CD14-positive monocyte (primary cell): Measurements from ENCODE around the gene KIF9. TPM values are rescaled to one million over a fixed set of nuclear protein-coding genes. Genes with fewer than 3 reads are reported as not detected.

ENCODE experiments used
- DNase-seq, 3 donors: peaks; one replicate each; pipeline ENCODE4 v3.0.0-alpha.2; 2011 to 2022
- H2AFZ ChIP-seq: 2 replicates; pipeline ENCODE4 v1.6.0; 2012; ENCODE audit warnings: mild to moderate bottlenecking, low read depth, low read length, inconsistent platforms; ENCODE audit not compliant: insufficient read depth, poor library complexity, severe bottlenecking
- H3K27ac ChIP-seq, 2 donors: 1 replicate in 1 of 2; 2 replicates in 1 of 2; pipeline ENCODE4 v1.5.1; 2012 to 2013; ENCODE audit warnings: low read length in 2 of 2, control low read depth in 1 of 2, inconsistent platforms in 1 of 2, low read depth in 1 of 2, mild to moderate bottlenecking in 1 of 2
- H3K27me3 ChIP-seq, 2 donors: one replicate each; pipeline versions ENCODE4 v1.6.0 to v1.6.1; 2011 to 2013; ENCODE audit warnings: low read length in 2 of 2; ENCODE audit not compliant: control insufficient read depth in 2 of 2, insufficient read depth in 2 of 2
- H3K36me3 ChIP-seq, 2 donors: replicated peaks in 1 of 2; 1 replicate in 1 of 2; 2 replicates in 1 of 2; pipeline versions ENCODE4 v1.5.1 to v1.6.1; 2012 to 2013; ENCODE audit warnings: low read length in 2 of 2, control low read depth in 1 of 2, inconsistent platforms in 1 of 2, mild to moderate bottlenecking in 1 of 2; ENCODE audit not compliant: insufficient read depth in 2 of 2, control insufficient read depth in 1 of 2
- H3K4me1 ChIP-seq, 2 donors: 1 replicate in 1 of 2; 2 replicates in 1 of 2; pipeline versions ENCODE4 v1.5.1 to v1.6.1; 2012 to 2013; ENCODE audit warnings: low read length in 2 of 2, control low read depth in 1 of 2, inconsistent platforms in 1 of 2, mild to moderate bottlenecking in 1 of 2, moderate library complexity in 1 of 2; ENCODE audit not compliant: insufficient read depth in 2 of 2, control insufficient read depth in 1 of 2
- H3K4me2 ChIP-seq: replicated peaks from 2 replicates; pipeline ENCODE3; 2012; ENCODE audit warnings: low read length, moderate library complexity, mild to moderate bottlenecking; ENCODE audit not compliant: poor library complexity, severe bottlenecking; ENCODE audit errors: extremely low read depth
- H3K4me3 ChIP-seq, 3 experiments: fragments of 200-600 bp in 1 of 3; sonication (generic) in 1 of 3; replicated peaks in 1 of 3; 1 replicate in 2 of 3; 2 replicates in 1 of 3; pipeline ENCODE4 v1.5.1; 2011 to 2013; ENCODE audit warnings: low read length in 3 of 3, mild to moderate bottlenecking in 3 of 3, control low read depth in 2 of 3, low read depth in 2 of 3, inconsistent platforms in 1 of 3, moderate library complexity in 1 of 3
- H3K79me2 ChIP-seq: 2 replicates; pipeline ENCODE4 v1.6.0; 2012; ENCODE audit warnings: mild to moderate bottlenecking, control low read depth, inconsistent platforms, low read length, moderate library complexity; ENCODE audit not compliant: insufficient read depth
- H3K9ac ChIP-seq: 2 replicates; pipeline ENCODE4 v1.6.0; 2017; ENCODE audit warnings: low read length, mild to moderate bottlenecking; ENCODE audit not compliant: insufficient read depth, poor library complexity, severe bottlenecking
- H3K9me3 ChIP-seq, 2 donors: replicated peaks in 1 of 2; 1 replicate in 1 of 2; 2 replicates in 1 of 2; pipeline versions ENCODE4 v1.5.1 to v1.6.1; 2012 to 2013; ENCODE audit warnings: low read length in 2 of 2, control low read depth in 1 of 2; ENCODE audit not compliant: control insufficient read depth in 1 of 2, insufficient read depth in 1 of 2
- H4K20me1 ChIP-seq: 2 replicates; pipeline ENCODE4 v1.6.0; 2012; ENCODE audit warnings: mild to moderate bottlenecking, low read length, control low read depth, moderate library complexity; ENCODE audit not compliant: insufficient read depth
- H3K27ac Mint-ChIP-seq, 7 donors: one replicate each; pipeline ENCODE4 v1.8.0; 2020; ENCODE audit warnings: mild to moderate bottlenecking in 7 of 7, mixed read lengths in 7 of 7, moderate library complexity in 6 of 7, inconsistent platforms in 2 of 7
- H3K27me3 Mint-ChIP-seq, 3 donors: one replicate each; pipeline ENCODE4 v1.8.0; 2021 to 2022; ENCODE audit warnings: low read depth in 3 of 3, mild to moderate bottlenecking in 3 of 3, mixed read lengths in 3 of 3, moderate library complexity in 3 of 3, inconsistent platforms in 1 of 3
- H3K36me3 Mint-ChIP-seq, 2 donors: one replicate each; pipeline ENCODE4 v1.8.0; 2020; ENCODE audit warnings: mixed read lengths in 2 of 2, inconsistent platforms in 1 of 2, mild to moderate bottlenecking in 1 of 2
- H3K4me1 Mint-ChIP-seq: one replicate; pipeline ENCODE4 v1.8.0; 2020; ENCODE audit warnings: mild to moderate bottlenecking, mixed read lengths
- H3K4me3 Mint-ChIP-seq, 2 donors: one replicate each; pipeline ENCODE4 v1.8.0; 2020; ENCODE audit warnings: mild to moderate bottlenecking in 2 of 2, mixed read lengths in 2 of 2, moderate library complexity in 1 of 2
- H3K9me3 Mint-ChIP-seq, 7 donors: one replicate each; pipeline ENCODE4 v1.8.0; 2020 to 2022; ENCODE audit warnings: mixed read lengths in 7 of 7, mild to moderate bottlenecking in 6 of 7, moderate library complexity in 6 of 7, inconsistent platforms in 2 of 7
- CTCF ChIP-seq: fragments of 200-600 bp; IDR thresholded peaks from one replicate; pipeline ENCODE4 v1.8.0; 2022; ENCODE audit warnings: antibody characterized with exemption, mild to moderate bottlenecking
- WGBS: methylation state at CpG from one replicate; pipeline ENCODE4 v1.1.5; 2013; ENCODE audit warnings: missing lambda C conversion rate; ENCODE audit not compliant: insufficient coverage; 5-methylcytosine and 5-hydroxymethylcytosine counted together
- intact Hi-C, 2 donors: fragments of 100-400 bp; cut with micrococcal nuclease; formaldehyde crosslinking; loops; one replicate each; pipeline versions ENCODE4 v1.15.0 to v1.15.1; 2023
- polyA plus RNA-seq, 3 donors: library from polyadenylated mRNA; depleted of rRNA in 1 of 3; unstranded in 2 of 3; stranded (reverse) in 1 of 3; fragments of 300-500 nt in 2 of 3; fragments of >200 nt in 1 of 3; fragmentation: Illumina TruSeq in 2 of 3; gene quantifications; 1 replicate in 2 of 3; 2 replicates in 1 of 3; pipeline ENCODE4 v1.2.3, GENCODE V29; 2012 to 2021

KIF9 gene
- polyA plus RNA-seq, 3 donors: 2.4 to 5.1 (median 3.8) TPM

DNA sequence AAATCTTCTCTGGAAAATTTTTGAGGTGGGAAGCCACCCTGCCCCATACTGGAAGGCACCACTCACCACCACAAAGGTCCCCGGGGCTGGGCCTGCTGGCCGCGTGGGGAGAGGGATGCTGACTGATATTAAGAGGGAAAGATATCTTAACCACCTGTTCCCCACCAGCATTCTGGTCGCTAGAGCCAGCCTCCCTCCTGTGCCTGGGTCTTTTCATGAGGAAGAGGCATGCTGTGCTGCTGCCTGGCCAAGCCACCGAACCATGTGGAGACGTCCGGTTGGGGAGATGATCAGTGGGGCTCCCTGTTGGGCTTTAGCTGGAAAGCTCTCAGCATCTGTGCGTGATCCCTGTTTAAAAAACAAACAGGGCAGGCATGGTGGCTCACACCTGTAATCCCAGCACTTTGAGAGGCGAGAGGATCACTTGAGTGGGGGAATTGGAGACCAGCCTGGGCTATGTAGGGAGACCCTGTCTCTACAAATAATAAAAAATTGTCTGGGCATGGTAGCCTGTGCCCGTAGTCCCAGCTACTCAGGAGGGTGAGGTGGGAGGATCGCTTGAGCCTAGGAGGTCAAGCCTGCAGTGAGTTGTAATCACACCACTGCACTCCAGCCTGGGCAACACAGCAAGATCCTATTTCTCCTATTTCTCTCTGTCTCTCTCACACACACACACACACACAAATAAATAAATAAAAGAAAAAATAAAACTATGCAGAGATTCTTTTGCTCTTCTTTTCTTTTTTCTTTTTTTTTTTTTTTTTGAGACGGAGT lies 1.2 kb upstream of the KIF9 start:
- Mint-ChIP-seq H3K27me3 (peaks cover 0 to 2% (median 1%) of the 10 kb centered on the region in 3 donors), H3K9me3 (no peaks in the 10 kb centered on the region), H3K4me3 (peak overlapping the region; percentile 95 to 99), H3K36me3 (peaks cover 9 to 32% of the 10 kb centered on the region in 2 donors), H3K4me1 (peaks cover 64% of the 10 kb centered on the region), H3K27ac (peak overlapping the region; percentile 98 to 100 (median 100))
- no peaks in the 10 kb centered on the region for H3K9me3 ChIP-seq
- intact Hi-C loops: loop anchor here (2.0 to 10.0 kb wide), 5 partner anchors 39 to 1161 kb away; partner anchors contain the start of genes PTPN23 (in 2 of the 2), SETD2 (in 2 of the 2), ATRIP (in 1 of the 2) and CCDC51 (in 1 of the 2)
- peak overlapping the region; percentile 92 to 98 for H3K27ac ChIP-seq
- 40% methylated on average over 1 of the region's 12 CpGs for WGBS
- peak overlapping the region; percentile 79 for H3K9ac ChIP-seq
- peak overlapping the region; percentile 90 for H2AFZ ChIP-seq
- no peak for DNase-seq
- no peak for TF ChIP-seq CTCF
- peaks cover 68% of the 10 kb centered on the region for H3K79me2 ChIP-seq
- peaks cover 4 to 20% of the 10 kb centered on the region in 2 donors for H3K36me3 ChIP-seq
- peak overlapping the region; percentile 95 for H3K4me2 ChIP-seq
- peak overlapping the region; percentile 82 to 91 (median 84) for H3K4me3 ChIP-seq
- H4K20me1 ChIP-seq: peaks cover 25% of the 10 kb centered on the region
- H3K4me1 ChIP-seq: peaks cover 60 to 68% of the 10 kb centered on the region in 2 donors
- H3K27me3 ChIP-seq: no peaks in the 10 kb centered on the region

- no peaks in the 10 kb centered on the region for H3K9me3 ChIP-seq
- Mint-ChIP-seq H3K4me3 (peak overlapping the region; percentile 95 to 99), H3K27ac (peak overlapping the region; percentile 98 to 100 (median 100)), H3K36me3 (peaks cover 7 to 26% of the 10 kb centered on the region in 2 donors), H3K4me1 (peaks cover 57% of the 10 kb centered on the region), H3K9me3 (no peaks in the 10 kb centered on the region), H3K27me3 (peaks cover 0 to 2% (median 1%) of the 10 kb centered on the region in 3 donors)
- TF ChIP-seq CTCF: no peak
- H3K9ac ChIP-seq: peak overlapping the region; percentile 79
- H4K20me1 ChIP-seq: peaks cover 22% of the 10 kb centered on the region
- no peaks in the 10 kb centered on the region for H3K27me3 ChIP-seq
- WGBS: 0% methylated on average over 8 of the region's 10 CpGs
- peak in 1 of 3 donors; percentile 25 for DNase-seq
- H3K4me1 ChIP-seq: peaks cover 53 to 62% of the 10 kb centered on the region in 2 donors
- H3K79me2 ChIP-seq: peaks cover 62% of the 10 kb centered on the region
- H2AFZ ChIP-seq: peak overlapping the region; percentile 90
- H3K27ac ChIP-seq: peak overlapping the region; percentile 92 to 98
- intact Hi-C loops: loop anchor here (2.0 to 10.0 kb wide), 5 partner anchors 39 to 1162 kb away; partner anchors contain the start of genes PTPN23 (in 2 of the 2), SETD2 (in 2 of the 2), ATRIP (in 1 of the 2) and CCDC51 (in 1 of the 2)
- H3K36me3 ChIP-seq: peaks cover under 1 to 15% of the 10 kb centered on the region in 2 donors
- peak overlapping the region; percentile 82 to 91 (median 84) for H3K4me3 ChIP-seq
- peak overlapping the region; percentile 95 for H3K4me2 ChIP-seq
Measured at GRCh38 chr3:47283193-47283537, 566 bp upstream of the KIF9 start.
